ENCODE measurements around the gene MBP. TPM values are rescaled to one million over a fixed set of nuclear protein-coding genes. Genes with fewer than 3 reads are reported as not detected.
A peak's percentile ranks its signal among the peaks of the same experiment; 100 is the strongest.

MBP gene
- total RNA-seq, 2 experiments from 2014 or later: 13.5 to 28.9 TPM

- H3K79me2 ChIP-seq (ENCODE audit: insufficient read depth, low read depth, low read length): no peaks in the 10 kb centered on the region
- intact Hi-C loops (cut with micrococcal nuclease; ENCODE audit: unreplicated experiment): no loop called here
- no peak for DNase-seq (ENCODE audit: low spot score)
- peak overlapping the region; percentile 50 for H3K4me2 ChIP-seq (ENCODE audit: low read length)
- peaks cover 3% of the 10 kb centered on the region; the same call in 1 of the 2 replicates for H3K36me3 ChIP-seq (ENCODE audit: insufficient read depth, low read length)
- H3K4me1 ChIP-seq (ENCODE audit: insufficient read depth, low read length, poor library complexity, severe bottlenecking): peaks cover 39% of the 10 kb centered on the region
- no peaks in the 10 kb centered on the region for H4K20me1 ChIP-seq (ENCODE audit: insufficient read depth, low read length)
- CTCF ChIA-PET (ENCODE audit: unreplicated experiment): no interaction called here
- H2AFZ ChIP-seq (ENCODE audit: low read length): no peak overlapping the region
- POLR2A ChIA-PET: interaction anchor here (1.0 to 1.5 kb wide), 2 partner anchors 12 to 23 kb away, joined by 3 to 12 read pairs; partner anchors contain the start of gene MBP
- no peak overlapping the region for H3K27ac ChIP-seq (ENCODE audit: low read depth, low read length, poor library complexity, severe bottlenecking)
- no TSS peak for BruUV-seq (replicated peaks)
- no peak overlapping the region for H3K4me3 ChIP-seq (ENCODE audit: low read depth, low read length, poor library complexity, severe bottlenecking)
- no peaks in the 10 kb centered on the region for H3K9me2 ChIP-seq (ENCODE audit: insufficient read depth, low read length)
- H3K9me3 ChIP-seq (ENCODE audit: low read length): no peaks in the 10 kb centered on the region
- TF ChIP-seq EZH2phosphoT487 (IDR thresholded peaks at IDR 0.05; ENCODE audit: borderline replicate concordance, low read depth, low read length): no peak
- TF ChIP-seq CTCF (conservative IDR thresholded peaks at IDR 0.05; ENCODE audit: low read length): no peak
Measured at GRCh38 chr18:77108821-77109647, 23.5 kb downstream of the MBP start.

- intact Hi-C loops (cut with micrococcal nuclease; ENCODE audit: unreplicated experiment): no loop called here
- DNase-seq (ENCODE audit: low spot score): peak; percentile 29
- Histone ChIP-seq H3K79me2 (ENCODE audit: insufficient read depth, low read depth, low read length) (no peaks in the 10 kb centered on the region), H3K36me3 (ENCODE audit: insufficient read depth, low read length) (peaks cover 12% of the 10 kb centered on the region; the same call in 1 of the 2 replicates), H3K9me2 (ENCODE audit: insufficient read depth, low read length) (no peaks in the 10 kb centered on the region), H3K27ac (ENCODE audit: low read depth, low read length, poor library complexity, severe bottlenecking) (peak overlapping the region; percentile 22), H3K4me1 (ENCODE audit: insufficient read depth, low read length, poor library complexity, severe bottlenecking) (peaks cover 48% of the 10 kb centered on the region), H4K20me1 (ENCODE audit: insufficient read depth, low read length) (no peaks in the 10 kb centered on the region), H3K9me3 (ENCODE audit: low read length) (no peaks in the 10 kb centered on the region), H2AFZ (ENCODE audit: low read length) (no peak overlapping the region), H3K4me3 (ENCODE audit: low read depth, low read length, poor library complexity, severe bottlenecking) (peak overlapping the region; percentile 8), H3K4me2 (ENCODE audit: low read length) (peak overlapping the region; percentile 50)
- ChIA-PET POLR2A (interaction anchor here (1.0 to 1.5 kb wide), 3 partner anchors 10 to 24 kb away, joined by 3 to 12 read pairs (median 10); partner anchors contain the start of gene MBP), CTCF (ENCODE audit: unreplicated experiment) (no interaction called here)
- TF ChIP-seq EZH2phosphoT487 (IDR thresholded peaks at IDR 0.05; ENCODE audit: borderline replicate concordance, low read depth, low read length) (no peak), CTCF (conservative IDR thresholded peaks at IDR 0.05; ENCODE audit: low read length) (no peak)
- BruUV-seq (replicated peaks): no TSS peak
Measured at GRCh38 chr18:77108001-77108692, 24.4 kb downstream of the MBP start.

Measured in OCI-LY7 (cell line).